CD8-positive, alpha-beta memory T cell (primary cell): ENCODE data around the gene TTC28. TPM values are rescaled to one million over a fixed set of nuclear protein-coding genes. Genes with fewer than 3 reads are reported as not detected.
A peak's percentile ranks its signal among the peaks of the same experiment; 100 is the strongest.

Source experiments
- CTCF ChIA-PET: fragments of 350-600 bp; sonication (Branson Sonifier 250); formaldehyde crosslinking; loops from one replicate; lab custom pipeline; 2021; ENCODE audit warnings: antibody characterized with exemption; lab: Charles Lee
- POLR2A ChIA-PET: fragments of 350-600 bp; sonication (Branson Sonifier 250); formaldehyde crosslinking; loops from one replicate; lab custom pipeline; 2021; ENCODE audit warnings: antibody characterized with exemption; lab: Charles Lee
- DNase-seq, 5 donors: peaks; one replicate each; pipeline versions ENCODE4 v3.0.0 to v3.0.0-alpha.2; 2020 to 2022; ENCODE audit warnings: mixed read lengths in 1 of 5
- H3K27ac ChIP-seq: one replicate; pipeline ENCODE4 v1.7.0; 2013; ENCODE audit warnings: low read depth, mild to moderate bottlenecking, low read length, moderate library complexity
- H3K27me3 ChIP-seq: 2 replicates; pipeline ENCODE4 v1.7.0; 2013; ENCODE audit warnings: low read length, mild to moderate bottlenecking; ENCODE audit not compliant: insufficient read depth, poor library complexity, severe bottlenecking
- H3K36me3 ChIP-seq: 2 replicates; pipeline ENCODE4 v1.7.0; 2013; ENCODE audit warnings: mild to moderate bottlenecking, low read length, moderate library complexity; ENCODE audit not compliant: insufficient read depth
- H3K4me1 ChIP-seq: 2 replicates; pipeline ENCODE4 v1.7.0; 2013; ENCODE audit warnings: mild to moderate bottlenecking, low read length, moderate library complexity; ENCODE audit not compliant: insufficient read depth
- H3K4me3 ChIP-seq: 2 replicates; pipeline ENCODE4 v1.7.0; 2013; ENCODE audit warnings: mild to moderate bottlenecking, low read length
- H3K9me3 ChIP-seq: 2 replicates; pipeline ENCODE4 v1.7.0; 2013; ENCODE audit warnings: mild to moderate bottlenecking, low read length
- H3K27ac Mint-ChIP-seq, 8 donors: one replicate each; pipeline ENCODE4 v1.8.0; 2020 to 2021; ENCODE audit warnings: mixed read lengths in 8 of 8, mild to moderate bottlenecking in 6 of 8, inconsistent platforms in 3 of 8, moderate library complexity in 3 of 8
- H3K27me3 Mint-ChIP-seq, 2 donors: one replicate each; pipeline ENCODE4 v1.8.0; 2020 to 2021; ENCODE audit warnings: mixed read lengths in 2 of 2, mild to moderate bottlenecking in 1 of 2, moderate library complexity in 1 of 2
- H3K36me3 Mint-ChIP-seq, 3 donors: one replicate each; pipeline ENCODE4 v1.8.0; 2020 to 2021; ENCODE audit warnings: mixed read lengths in 3 of 3, inconsistent platforms in 1 of 3, mild to moderate bottlenecking in 1 of 3
- H3K4me1 Mint-ChIP-seq, 3 donors: one replicate each; pipeline ENCODE4 v1.8.0; 2020 to 2021; ENCODE audit warnings: mixed read lengths in 3 of 3, inconsistent platforms in 1 of 3, mild to moderate bottlenecking in 1 of 3
- H3K4me3 Mint-ChIP-seq, 7 donors: one replicate each; pipeline ENCODE4 v1.8.0; 2020 to 2021; ENCODE audit warnings: mixed read lengths in 7 of 7, mild to moderate bottlenecking in 6 of 7, moderate library complexity in 4 of 7, inconsistent platforms in 2 of 7
- H3K9me3 Mint-ChIP-seq, 5 donors: one replicate each; pipeline ENCODE4 v1.8.0; 2020 to 2022; ENCODE audit warnings: mixed read lengths in 5 of 5, mild to moderate bottlenecking in 3 of 5, moderate library complexity in 2 of 5, inconsistent platforms in 1 of 5
- polyA plus RNA-seq: library from polyadenylated mRNA; unstranded; fragments of 300-500 nt; fragmentation: Illumina TruSeq; gene quantifications from one replicate; pipeline ENCODE4 v1.2.3, GENCODE V29; 2021
- total RNA-seq, 2 experiments: library from RNA; stranded (reverse); gene quantifications; one replicate each; pipeline ENCODE4 v1.2.3, GENCODE V29; 2021

TTC28 gene
- total and polyA plus RNA-seq, 3 experiments from 2014 or later: 0.24 to 0.60 (median 0.51) TPM

GRCh38 chr22:27987557-27987956 lies 692.1 kb downstream of the TTC28 start:
- H3K4me1 Mint-ChIP-seq: peaks cover 0 to 13% (median 5%) of the 10 kb centered on the region in 3 donors
- no peak overlapping the region for H3K4me3 ChIP-seq
- no peak for DNase-seq
- POLR2A ChIA-PET: no interaction called here
- H3K4me3 Mint-ChIP-seq: no peak overlapping the region
- H3K27me3 Mint-ChIP-seq: no peaks in the 10 kb centered on the region
- peaks cover 0 to 3% (median 2%) of the 10 kb centered on the region in 3 donors for H3K36me3 Mint-ChIP-seq
- no peaks in the 10 kb centered on the region for H3K36me3 ChIP-seq
- no peaks in the 10 kb centered on the region for H3K9me3 Mint-ChIP-seq
- no peaks in the 10 kb centered on the region for H3K27me3 ChIP-seq
- H3K27ac ChIP-seq: no peak overlapping the region
- H3K9me3 ChIP-seq: no peaks in the 10 kb centered on the region
- peak overlapping the region in 3 of 8 donors; percentile 23 to 84 (median 50) for H3K27ac Mint-ChIP-seq
- CTCF ChIA-PET: interaction anchor here (0.7 kb wide), 1 partner anchor 12 kb away, joined by 3 read pairs; no protein-coding TSS in a partner anchor
- no peaks in the 10 kb centered on the region for H3K4me1 ChIP-seq

GRCh38 chr22:27986937-27987336 lies 692.7 kb downstream of the TTC28 start:
- DNase-seq: no peak
- ChIA-PET POLR2A (no interaction called here), CTCF (no interaction called here)
- Mint-ChIP-seq H3K4me1 (peaks cover 0 to 13% (median 5%) of the 10 kb centered on the region in 3 donors), H3K27me3 (no peaks in the 10 kb centered on the region), H3K36me3 (peaks cover 0 to 3% (median 2%) of the 10 kb centered on the region in 3 donors), H3K4me3 (no peak overlapping the region), H3K9me3 (no peaks in the 10 kb centered on the region), H3K27ac (peak overlapping the region in 3 of 8 donors; percentile 1 to 47 (median 15))
- Histone ChIP-seq H3K4me3 (no peak overlapping the region), H3K27ac (no peak overlapping the region), H3K4me1 (no peaks in the 10 kb centered on the region), H3K9me3 (no peaks in the 10 kb centered on the region), H3K27me3 (no peaks in the 10 kb centered on the region), H3K36me3 (no peaks in the 10 kb centered on the region)

GRCh38 chr22:27986459-27986858 lies 693.2 kb downstream of the TTC28 start:
- Mint-ChIP-seq H3K36me3 (peaks cover 0 to 3% (median 2%) of the 10 kb centered on the region in 3 donors), H3K4me1 (peaks cover 0 to 13% (median 5%) of the 10 kb centered on the region in 3 donors), H3K27me3 (no peaks in the 10 kb centered on the region), H3K27ac (no peak overlapping the region), H3K9me3 (no peaks in the 10 kb centered on the region), H3K4me3 (no peak overlapping the region)
- Histone ChIP-seq H3K4me3 (no peak overlapping the region), H3K36me3 (no peaks in the 10 kb centered on the region), H3K27me3 (no peaks in the 10 kb centered on the region), H3K9me3 (no peaks in the 10 kb centered on the region), H3K27ac (no peak overlapping the region), H3K4me1 (no peaks in the 10 kb centered on the region)
- DNase-seq: no peak
- POLR2A ChIA-PET: no interaction called here
- CTCF ChIA-PET: no interaction called here

GRCh38 chr22:27985323-27986275 lies 694.0 kb downstream of the TTC28 start:
- POLR2A ChIA-PET: no interaction called here
- CTCF ChIA-PET: no interaction called here
- no peaks in the 10 kb centered on the region for H3K27me3 ChIP-seq
- Mint-ChIP-seq H3K4me3 (no peak overlapping the region), H3K36me3 (peaks cover 0 to 3% (median 2%) of the 10 kb centered on the region in 3 donors), H3K27me3 (no peaks in the 10 kb centered on the region), H3K4me1 (peaks cover 0 to 13% (median 5%) of the 10 kb centered on the region in 3 donors), H3K9me3 (no peaks in the 10 kb centered on the region), H3K27ac (peak overlapping the region in 2 of 8 donors; percentile 38 to 61)
- H3K4me3 ChIP-seq: no peak overlapping the region
- no peak overlapping the region for H3K27ac ChIP-seq
- no peaks in the 10 kb centered on the region for H3K4me1 ChIP-seq
- H3K9me3 ChIP-seq: no peaks in the 10 kb centered on the region
- H3K36me3 ChIP-seq: no peaks in the 10 kb centered on the region
- no peak for DNase-seq

- Histone ChIP-seq H3K4me3 (no peak overlapping the region), H3K36me3 (no peaks in the 10 kb centered on the region), H3K27me3 (no peaks in the 10 kb centered on the region), H3K27ac (no peak overlapping the region), H3K4me1 (no peaks in the 10 kb centered on the region), H3K9me3 (no peaks in the 10 kb centered on the region)
- Mint-ChIP-seq H3K9me3 (no peaks in the 10 kb centered on the region), H3K27ac (no peak overlapping the region), H3K4me3 (no peak overlapping the region), H3K36me3 (peaks cover 0 to 3% (median 2%) of the 10 kb centered on the region in 3 donors), H3K27me3 (no peaks in the 10 kb centered on the region), H3K4me1 (peaks cover 0 to 13% (median 5%) of the 10 kb centered on the region in 3 donors)
- ChIA-PET POLR2A (no interaction called here), CTCF (no interaction called here)
- no peak for DNase-seq
These were observed 694.9 kb downstream of the TTC28 start for GRCh38 chr22:27984723-27985122.

GRCh38 chr22:27984001-27984695 lies 695.5 kb downstream of the TTC28 start:
- Mint-ChIP-seq H3K36me3 (peaks cover 0 to 3% (median 2%) of the 10 kb centered on the region in 3 donors), H3K27ac (no peak overlapping the region)
- no peaks in the 10 kb centered on the region for H3K27me3 ChIP-seq

GRCh38 chr22:27983361-27983791 lies 696.3 kb downstream of the TTC28 start:
- no peaks in the 10 kb centered on the region for H3K36me3 ChIP-seq
- no peak overlapping the region for H3K4me3 ChIP-seq
- Mint-ChIP-seq H3K9me3 (no peaks in the 10 kb centered on the region), H3K4me1 (peaks cover 0 to 8% (median 2%) of the 10 kb centered on the region in 3 donors), H3K4me3 (no peak overlapping the region), H3K27ac (peak overlapping the region in 1 of 8 donors; percentile 65), H3K27me3 (no peaks in the 10 kb centered on the region), H3K36me3 (peaks cover 0 to 3% (median 2%) of the 10 kb centered on the region in 3 donors)
- no peaks in the 10 kb centered on the region for H3K9me3 ChIP-seq
- no peaks in the 10 kb centered on the region for H3K27me3 ChIP-seq
- DNase-seq: no peak
- ChIA-PET POLR2A (no interaction called here), CTCF (no interaction called here)
- H3K4me1 ChIP-seq: no peaks in the 10 kb centered on the region
- no peak overlapping the region for H3K27ac ChIP-seq

More at GRCh38 chr22:27984001-27984695, 695.5 kb downstream of the TTC28 start:
- POLR2A ChIA-PET: no interaction called here
- Mint-ChIP-seq H3K4me1 (peaks cover 0 to 13% (median 5%) of the 10 kb centered on the region in 3 donors), H3K9me3 (no peaks in the 10 kb centered on the region), H3K27me3 (no peaks in the 10 kb centered on the region), H3K4me3 (no peak overlapping the region)
- Histone ChIP-seq H3K9me3 (no peaks in the 10 kb centered on the region), H3K4me3 (no peak overlapping the region), H3K27ac (no peak overlapping the region), H3K36me3 (no peaks in the 10 kb centered on the region), H3K4me1 (no peaks in the 10 kb centered on the region)
- CTCF ChIA-PET: no interaction called here
- DNase-seq: no peak
